T-helper 2 cell treated with Interferon-gamma antibody and Interleukin-4, amounts not matched to agents 100 ng/mL and 5 ng/mL, for 36 hours (primary cell): ENCODE measurements around the gene TMCC1. TPM values are rescaled to one million over a fixed set of nuclear protein-coding genes. Genes with fewer than 3 reads are reported as not detected.
"Not testable (repeated sequence)": the region's sequence is repeated elsewhere in the genome, so short reads cannot be mapped to it uniquely, and the experiment has no call there.

Experiments
- intact Hi-C: fragments of 100-400 bp; cut with micrococcal nuclease; formaldehyde crosslinking; loops from one replicate; pipeline ENCODE4 v1.15.1; 2023
- total RNA-seq: library from RNA; stranded (reverse); gene quantifications from 2 replicates; pipeline ENCODE4 v1.2.3, GENCODE V29; 2022

The TMCC1 gene
- total RNA-seq, 1 donor from 2014 or later, result 16.8 TPM

GRCh38 chr3:129734449-129734848 is 159.1 kb downstream of the TMCC1 start:
- intact Hi-C loops, result no loop called here

GRCh38 chr3:129732200-129732876 is 161.2 kb downstream of the TMCC1 start:
- intact Hi-C loops, result no loop called here

GRCh38 chr3:129727707-129728106 is 165.8 kb downstream of the TMCC1 start:
- intact Hi-C loops, result no loop called here

DNA sequence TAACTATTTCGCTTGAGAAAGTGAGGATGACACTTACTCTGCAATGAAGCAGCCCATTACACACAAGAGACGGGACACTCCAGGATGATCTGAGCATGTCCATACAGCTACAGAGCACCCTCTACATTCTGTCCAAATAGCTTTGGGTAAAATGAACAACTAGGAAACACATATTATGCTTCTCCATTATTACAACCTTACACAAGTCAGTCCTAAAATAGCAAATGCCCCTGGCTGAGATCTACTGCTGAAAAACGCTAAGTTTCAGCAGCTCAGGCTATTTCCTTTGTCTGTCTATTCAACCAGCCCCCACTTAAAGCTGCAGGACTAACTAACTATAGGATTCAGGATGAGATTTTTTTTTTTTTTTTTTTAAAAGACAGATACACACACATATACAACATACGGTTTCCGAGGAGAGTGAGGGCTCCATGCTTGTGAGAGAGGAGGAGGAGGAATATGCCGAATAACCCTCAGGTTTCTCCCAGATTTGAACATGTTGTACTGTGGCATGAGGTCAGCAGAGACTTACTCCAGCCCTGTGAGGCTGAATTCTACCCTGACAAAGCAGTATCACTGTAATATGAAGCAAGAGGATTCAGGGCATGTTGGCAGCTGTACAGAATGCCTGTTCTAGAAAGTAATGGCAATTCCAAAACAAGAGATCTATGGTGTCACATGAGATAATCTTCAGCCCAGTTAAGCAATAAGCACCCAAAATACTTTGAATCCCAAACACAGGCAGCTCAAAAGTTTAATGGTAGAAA is 169.8 kb downstream of the TMCC1 start:
- intact Hi-C loops, result no loop called here

GRCh38 chr3:129722527-129722926 is 171.0 kb downstream of the TMCC1 start:
- intact Hi-C loops, result no loop called here

DNA sequence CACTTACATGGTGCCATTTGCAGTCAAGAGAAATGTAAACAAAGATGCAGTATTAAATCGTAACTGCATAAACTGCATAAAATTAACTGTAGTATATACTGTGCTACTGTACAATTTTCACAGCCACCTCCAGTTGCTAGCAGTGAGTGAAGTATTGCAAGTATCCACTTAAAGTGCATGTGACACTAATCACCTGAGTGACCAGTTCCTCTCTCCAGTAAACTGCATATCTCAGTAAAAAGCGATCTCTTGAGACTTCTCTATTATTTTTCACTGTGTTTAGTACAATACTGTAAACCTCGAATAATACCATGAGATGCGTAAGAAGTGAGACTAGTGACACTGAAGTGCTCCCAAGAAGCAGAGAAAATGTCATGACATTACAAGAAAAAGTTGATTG is 175.3 kb downstream of the TMCC1 start:
- intact Hi-C loops, result no loop called here

DNA sequence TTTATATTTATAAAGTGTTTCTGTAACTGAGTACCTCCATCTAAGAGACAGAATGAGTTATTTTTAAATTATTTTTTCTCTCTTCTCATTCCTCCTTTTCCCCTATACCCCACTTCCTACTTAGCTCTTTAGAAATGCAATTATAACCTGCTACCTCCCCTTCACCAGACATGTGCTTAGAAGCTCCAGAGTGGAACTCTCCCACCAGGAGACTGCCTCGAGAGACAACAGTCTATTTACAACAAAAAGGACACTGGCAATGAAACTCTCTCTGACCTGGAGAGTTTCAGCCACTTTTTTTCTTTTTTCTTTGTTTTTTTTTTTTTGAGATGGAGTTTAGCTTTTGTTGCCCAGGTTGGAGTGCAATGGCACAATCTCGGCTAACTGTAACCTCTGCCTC is 177.7 kb downstream of the TMCC1 start:
- intact Hi-C loops, result no loop called here

GRCh38 chr3:129708328-129708861 is 185.1 kb downstream of the TMCC1 start:
- intact Hi-C loops, result no loop called here

- intact Hi-C loops, result no loop called here
Observed at GRCh38 chr3:129705274-129705673, 188.2 kb downstream of the TMCC1 start.

- intact Hi-C loops, result no loop called here
Observed at GRCh38 chr3:129703913-129704312, 189.6 kb downstream of the TMCC1 start.

- intact Hi-C loops, result no loop called here
Observed at GRCh38 chr3:129702934-129703712, 190.4 kb downstream of the TMCC1 start.

- intact Hi-C loops, result no loop called here
Observed at GRCh38 chr3:129701161-129701560, 192.3 kb downstream of the TMCC1 start.

- intact Hi-C loops, result no loop called here
Observed at GRCh38 chr3:129699612-129700011, 193.9 kb downstream of the TMCC1 start.

DNA sequence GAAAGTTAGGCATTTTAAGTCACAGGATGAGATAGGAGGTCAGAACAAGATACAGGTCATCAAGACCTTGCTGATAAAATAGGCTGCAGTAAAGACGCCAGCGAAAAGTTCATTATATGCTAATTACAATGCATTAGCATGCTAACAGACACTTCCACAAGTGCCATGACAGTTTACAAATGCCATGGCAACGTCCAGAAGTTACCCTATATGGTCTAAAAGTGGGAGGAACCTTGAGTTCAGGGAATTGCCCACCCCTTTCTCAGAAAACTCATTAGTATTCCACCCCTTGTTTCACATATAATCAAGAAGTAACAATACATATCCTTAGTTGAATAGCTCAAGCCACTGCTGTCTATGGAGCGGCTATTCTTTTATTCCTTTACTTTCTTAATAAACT is 194.3 kb downstream of the TMCC1 start:
- intact Hi-C loops, result no loop called here

DNA sequence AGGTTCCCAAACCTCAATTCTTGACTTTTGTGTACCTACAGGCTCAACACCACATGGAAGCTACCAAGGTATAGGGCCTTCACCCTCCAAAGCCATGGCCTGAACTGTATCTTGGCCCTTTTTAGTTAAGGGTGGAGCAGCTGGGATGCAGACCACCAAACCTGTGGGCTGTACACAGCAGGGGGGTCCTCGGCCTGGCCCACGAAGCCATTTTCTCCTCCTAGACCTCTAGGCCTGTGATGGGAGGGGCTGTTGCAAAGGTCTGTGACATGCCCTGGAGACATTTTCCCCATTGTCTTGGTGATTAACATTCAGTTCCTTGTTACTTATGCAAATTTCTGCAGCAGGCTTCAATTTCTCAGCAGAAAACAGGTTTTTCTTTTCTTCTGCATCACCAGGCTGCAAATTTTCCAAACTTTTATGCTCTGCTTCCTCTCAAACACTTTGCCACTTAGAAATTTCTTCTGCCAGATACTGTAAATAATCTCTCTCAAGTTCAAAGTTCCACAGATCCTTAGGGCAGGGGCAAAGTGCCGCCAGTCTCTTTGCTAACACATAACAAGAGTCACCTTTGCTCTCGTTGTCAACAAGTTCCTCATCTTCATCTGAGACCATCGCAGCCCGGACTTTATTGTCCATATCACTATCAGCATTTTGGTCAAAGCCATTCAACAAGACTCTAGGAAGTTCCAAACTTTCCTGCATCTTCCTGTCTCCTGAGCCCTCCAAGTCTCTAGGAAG is 196.1 kb downstream of the TMCC1 start:
- intact Hi-C loops, result no loop called here

DNA sequence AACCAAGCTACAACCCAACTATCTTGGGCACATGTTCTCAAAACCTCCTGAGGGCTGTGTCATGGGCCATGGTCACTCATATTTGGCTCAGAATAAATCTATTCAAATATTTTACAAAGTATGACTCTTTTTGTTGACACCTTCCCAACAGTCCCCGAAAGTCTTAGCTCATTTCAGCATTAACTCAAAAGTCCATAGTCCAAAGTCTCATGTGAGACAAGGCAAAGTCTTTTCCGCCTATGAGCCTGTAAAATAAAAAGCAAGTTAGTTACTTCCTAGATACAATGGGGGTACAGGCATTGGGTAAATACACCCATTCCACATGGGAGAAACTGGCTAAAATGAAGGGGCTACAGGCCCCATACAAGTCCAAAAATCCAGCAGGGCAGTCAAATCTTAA is 197.1 kb downstream of the TMCC1 start:
- intact Hi-C loops, result not testable (repeated sequence)

DNA sequence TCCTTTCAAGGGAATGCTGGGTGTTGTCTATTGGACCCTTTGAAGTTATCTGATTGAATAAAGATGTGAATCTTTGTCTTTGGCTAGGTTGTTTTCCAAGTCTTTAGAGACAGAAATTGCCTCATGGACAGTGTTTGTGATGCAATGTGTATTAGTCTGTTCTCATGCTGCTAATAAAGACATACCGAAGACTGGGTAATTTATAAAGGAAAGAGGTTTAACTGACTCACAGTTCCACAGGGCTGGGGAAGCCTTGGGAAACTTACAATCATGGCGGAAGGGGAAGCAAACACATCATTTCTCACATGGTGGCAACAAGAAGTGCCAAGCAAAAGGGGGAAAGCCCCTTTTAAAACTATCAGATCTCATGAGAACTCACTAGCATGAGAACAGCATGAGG is 198.3 kb downstream of the TMCC1 start:
- intact Hi-C loops, result no loop called here

DNA sequence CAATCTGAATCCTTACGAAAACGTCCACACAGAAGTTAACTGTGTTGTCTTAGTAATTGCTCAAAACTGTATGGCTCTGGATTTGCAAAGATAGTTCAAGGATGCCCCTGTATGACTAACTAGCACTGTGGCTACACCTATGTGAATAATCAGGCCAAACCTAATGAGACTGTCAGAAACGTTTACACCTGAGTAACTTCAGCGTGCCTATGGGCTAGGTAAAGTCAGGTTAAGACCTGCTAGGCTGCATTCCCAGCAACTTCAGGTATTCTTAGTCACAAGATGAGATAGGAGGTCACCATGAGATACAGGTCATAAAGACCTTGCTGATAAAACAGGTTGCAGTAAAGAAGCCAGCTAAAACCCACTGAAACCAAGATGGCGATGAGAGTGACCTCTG is 199.3 kb downstream of the TMCC1 start:
- intact Hi-C loops, result no loop called here

GRCh38 chr3:129692743-129693142 is 200.8 kb downstream of the TMCC1 start:
- intact Hi-C loops, result no loop called here

DNA sequence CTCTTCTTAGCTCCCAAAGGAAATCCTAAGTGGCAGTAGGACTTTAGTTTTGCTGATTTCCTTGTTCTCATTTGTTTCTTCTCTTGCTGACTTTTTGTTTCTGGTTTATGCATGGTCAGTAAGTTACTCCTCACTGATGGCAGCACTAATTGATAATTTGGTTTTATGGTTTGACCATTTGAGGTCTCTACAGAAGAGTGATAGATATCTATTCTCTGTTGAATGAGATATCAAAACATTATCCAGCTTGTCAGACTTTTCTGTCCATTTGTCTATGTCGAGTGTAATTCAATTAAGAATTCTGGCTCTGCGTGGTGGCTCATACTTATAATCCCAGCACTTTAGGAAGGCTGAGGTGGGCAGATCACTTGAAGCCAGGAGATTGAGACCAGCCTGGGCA is 202.5 kb downstream of the TMCC1 start:
- intact Hi-C loops, result no loop called here

- intact Hi-C loops, result no loop called here
Observed at GRCh38 chr3:129690406-129690805, 203.1 kb downstream of the TMCC1 start.
